IMR-90 (cell line): ENCODE results near the gene SLC66A1. TPM values are rescaled to one million over a fixed set of nuclear protein-coding genes. Genes with fewer than 3 reads are reported as not detected.

Experiments used
- ATAC-seq: fragments of 200-7000 bp; cut with Tn5 transposase; 2 replicates; pipeline ENCODE4 v1.9.1; 2020; ENCODE audit warnings: low read depth, mild to moderate bottlenecking, moderate library complexity
- BruUV-seq: library from RNA; stranded (reverse); fragments of 400-500 nt; replicated peaks from 2 replicates; lab custom pipeline; 2021; lab: Mats Ljungman, UMichigan
- CTCF ChIA-PET: fragments of 300-600 bp; formaldehyde crosslinking; extraction: SDS; loops from one replicate; lab custom pipeline; 2021; ENCODE audit warnings: antibody characterized with exemption; lab: Yijun Ruan, JAX
- POLR2A ChIA-PET: fragments of 300-600 bp; sonication (Branson Sonifier 250); formaldehyde crosslinking; loops from one replicate; lab custom pipeline; 2022; ENCODE audit warnings: antibody characterized with exemption; ENCODE audit not compliant: unreplicated experiment; lab: Charles Lee
- DNase-seq: peaks from one replicate; pipeline ENCODE4 v3.0.0; 2013
- H2AFZ ChIP-seq: replicated peaks from 2 replicates; pipeline ENCODE3; 2013; ENCODE audit warnings: low read length, mild to moderate bottlenecking; ENCODE audit not compliant: poor library complexity
- H2AK5ac ChIP-seq: 2 replicates; pipeline ENCODE4 v1.6.1; 2013; ENCODE audit warnings: low read depth, low read length, inconsistent platforms
- H2AK9ac ChIP-seq: replicated peaks from 2 replicates; pipeline ENCODE3; 2013; ENCODE audit warnings: mild to moderate bottlenecking, low read depth, low read length, moderate library complexity; ENCODE audit not compliant: poor library complexity
- H2BK120ac ChIP-seq: 2 replicates; pipeline ENCODE4 v1.6.1; 2013; ENCODE audit warnings: low read depth, low read length, inconsistent platforms
- H2BK15ac ChIP-seq: 3 replicates; pipeline ENCODE4 v1.6.1; 2013; ENCODE audit warnings: low read depth, low read length, inconsistent platforms
- H2BK20ac ChIP-seq: 2 replicates; pipeline ENCODE4 v1.6.1; 2013; ENCODE audit warnings: low read depth, mild to moderate bottlenecking, inconsistent platforms, low read length, moderate library complexity
- H2BK5ac ChIP-seq: 2 replicates; pipeline ENCODE4 v1.6.1; 2013; ENCODE audit warnings: mild to moderate bottlenecking, low read depth, low read length, inconsistent platforms; ENCODE audit not compliant: poor library complexity, severe bottlenecking
- H3K14ac ChIP-seq: replicated peaks from 2 replicates; pipeline ENCODE4 v1.6.1; 2013; ENCODE audit warnings: low read depth, low read length, inconsistent platforms
- H3K18ac ChIP-seq: 2 replicates; pipeline ENCODE4 v1.6.1; 2013; ENCODE audit warnings: low read depth, low read length, control low read depth
- H3K23ac ChIP-seq: 2 replicates; pipeline ENCODE4 v1.6.1; 2013; ENCODE audit warnings: low read depth, low read length, inconsistent platforms
- H3K27ac ChIP-seq: 2 replicates; pipeline ENCODE4 v1.5.1; 2013; ENCODE audit warnings: mild to moderate bottlenecking, control low read depth, low read length; ENCODE audit not compliant: insufficient read depth
- H3K27me3 ChIP-seq: 2 replicates; pipeline ENCODE4 v1.6.1; 2013; ENCODE audit warnings: low read length; ENCODE audit not compliant: control insufficient read depth, insufficient read depth
- H3K36me3 ChIP-seq: 2 replicates; pipeline ENCODE4 v1.6.1; 2013; ENCODE audit warnings: low read length, mixed read lengths; ENCODE audit not compliant: control insufficient read depth, insufficient read depth
- H3K4ac ChIP-seq: 2 replicates; pipeline ENCODE4 v1.6.1; 2013; ENCODE audit warnings: low read depth, low read length, inconsistent platforms
- H3K4me1 ChIP-seq: 2 replicates; pipeline ENCODE4 v1.6.1; 2013; ENCODE audit warnings: low read length, mixed read lengths; ENCODE audit not compliant: control insufficient read depth, insufficient read depth
- H3K4me2 ChIP-seq: 2 replicates; pipeline ENCODE4 v1.6.1; 2013; ENCODE audit warnings: low read depth, mild to moderate bottlenecking, control low read depth, low read length, moderate library complexity
- H3K4me3 ChIP-seq: 2 replicates; pipeline ENCODE4 v1.5.1; 2013; ENCODE audit warnings: low read depth, mild to moderate bottlenecking, control low read depth, low read length, moderate library complexity; ENCODE audit not compliant: insufficient read depth
- H3K56ac ChIP-seq: 2 replicates; pipeline ENCODE4 v1.6.1; 2013; ENCODE audit warnings: low read length, inconsistent platforms; ENCODE audit not compliant: insufficient read depth; ENCODE audit errors: extremely low read depth
- H3K79me1 ChIP-seq, 2 experiments: 2 replicates each; pipeline ENCODE4 v1.6.1; 2013; ENCODE audit warnings: low read length in 2 of 2, inconsistent platforms in 1 of 2, low read depth in 1 of 2
- H3K9ac ChIP-seq: 2 replicates; pipeline ENCODE4 v1.6.1; 2013; ENCODE audit warnings: low read depth, low read length, control low read depth
- H3K9me1 ChIP-seq: 2 replicates; pipeline ENCODE4 v1.6.1; 2013; ENCODE audit warnings: low read length, inconsistent platforms; ENCODE audit not compliant: insufficient read depth
- H3K9me3 ChIP-seq: 2 replicates; pipeline ENCODE4 v1.6.1; 2013; ENCODE audit warnings: low read length; ENCODE audit not compliant: control insufficient read depth, insufficient read depth
- H4K20me1 ChIP-seq: 2 replicates; pipeline ENCODE4 v1.6.1; 2013; ENCODE audit warnings: low read length, inconsistent platforms; ENCODE audit not compliant: insufficient read depth
- H4K5ac ChIP-seq: 2 replicates; pipeline ENCODE4 v1.6.1; 2013; ENCODE audit warnings: mild to moderate bottlenecking, low read depth, low read length, control low read depth
- H4K8ac ChIP-seq, 2 experiments: 2 replicates each; pipeline ENCODE4 v1.6.1; 2013; ENCODE audit warnings: low read depth in 2 of 2, low read length in 2 of 2, control low read depth in 1 of 2, inconsistent platforms in 1 of 2
- H4K91ac ChIP-seq: 2 replicates; pipeline ENCODE4 v1.6.1; 2013; ENCODE audit warnings: low read depth, low read length, inconsistent platforms; ENCODE audit not compliant: insufficient read depth
- BHLHE40 ChIP-seq: fragments of 150-350 bp; IDR thresholded peaks from 2 replicates; pipeline ENCODE4 v1.6.1; 2016; ENCODE audit warnings: mild to moderate bottlenecking, low read depth, low read length
- CEBPB ChIP-seq: IDR thresholded peaks from 2 replicates; pipeline ENCODE4 v1.6.1; 2012; ENCODE audit warnings: low read depth, low read length, improper control_type of control experiment
- CHD1 ChIP-seq: IDR thresholded peaks from 2 replicates; pipeline ENCODE4 v1.6.1; 2012; ENCODE audit warnings: low read depth, low read length, improper control_type of control experiment
- ELK1 ChIP-seq: fragments of 150-350 bp; IDR thresholded peaks from 2 replicates; pipeline ENCODE4 v1.6.1; 2016; ENCODE audit warnings: low read depth, mild to moderate bottlenecking, low read length, moderate library complexity, borderline replicate concordance
- FOS ChIP-seq: fragments of 150-350 bp; IDR thresholded peaks from 2 replicates; pipeline ENCODE4 v1.6.1; 2016; ENCODE audit warnings: low read depth, low read length
- MAFK ChIP-seq: IDR thresholded peaks from 2 replicates; pipeline ENCODE4 v1.6.1; 2012; ENCODE audit warnings: low read depth, low read length, improper control_type of control experiment
- MAZ ChIP-seq: IDR thresholded peaks from 2 replicates; pipeline ENCODE4 v1.6.1; 2012; ENCODE audit warnings: low read depth, mild to moderate bottlenecking, low read length, improper control_type of control experiment, moderate library complexity, borderline replicate concordance
- MXI1 ChIP-seq: IDR thresholded peaks from 2 replicates; pipeline ENCODE4 v1.6.1; 2012; ENCODE audit warnings: low read depth, mild to moderate bottlenecking, low read length, moderate library complexity, borderline replicate concordance
- NFE2L2 ChIP-seq: fragments of 150-350 bp; IDR thresholded peaks from 2 replicates; pipeline ENCODE4 v1.6.1; 2016; ENCODE audit warnings: low read depth, mild to moderate bottlenecking, low read length
- POLR2A ChIP-seq: IDR thresholded peaks from 2 replicates; pipeline ENCODE4 v1.6.1; 2012; ENCODE audit warnings: mild to moderate bottlenecking, low read depth, low read length
- RAD21 ChIP-seq: IDR thresholded peaks from 2 replicates; pipeline ENCODE4 v1.6.1; 2012; ENCODE audit warnings: low read length, improper control_type of control experiment
- RCOR1 ChIP-seq: IDR thresholded peaks from 2 replicates; pipeline ENCODE4 v1.6.1; 2012; ENCODE audit warnings: mild to moderate bottlenecking, low read length, improper control_type of control experiment; ENCODE audit not compliant: insufficient replicate concordance
- RFX5 ChIP-seq: IDR thresholded peaks from 2 replicates; pipeline ENCODE4 v1.8.0; 2012; ENCODE audit warnings: low read depth, mild to moderate bottlenecking, low read length, moderate library complexity
- SMC3 ChIP-seq: fragments of 150-350 bp; IDR thresholded peaks from 2 replicates; pipeline ENCODE4 v1.6.1; 2016; ENCODE audit warnings: low read depth, mild to moderate bottlenecking, antibody characterized with exemption, low read length, moderate library complexity
- WGBS, 2 experiments: methylation state at CpG; one replicate each; pipeline versions ENCODE4 v1.1.5 to v1.1.7; 2013; ENCODE audit warnings: missing lambda C conversion rate in 2 of 2; ENCODE audit not compliant: insufficient read length in 1 of 2; ENCODE audit errors: extremely low coverage in 2 of 2; 5-methylcytosine and 5-hydroxymethylcytosine counted together
- dilution Hi-C: fragments of 300-500 bp; cut with HindIII; formaldehyde crosslinking; loops from one replicate; pipeline ENCODE4 v1.14.3; 2018; ENCODE audit warnings: low sequenced_read_pairs; ENCODE audit not compliant: unreplicated experiment
- in situ Hi-C: fragments of 300-500 bp; cut with MboI; formaldehyde crosslinking; loops from 3 replicates; pipeline ENCODE4 v1.14.3; 2019; ENCODE audit warnings: low sequenced_read_pairs, inconsistent platforms, mixed read lengths
- intact Hi-C: fragments of 100-400 bp; cut with micrococcal nuclease; formaldehyde crosslinking; loops from 2 replicates; pipeline ENCODE4 v1.10.0; 2022
- polyA plus RNA-seq, 3 experiments: library from polyadenylated mRNA; depleted of rRNA; stranded (reverse); fragments of >200 nt; gene quantifications; 2 replicates each; pipeline ENCODE4 v1.2.3, GENCODE V29; 2012; ENCODE audit warnings: low replicate concordance in 1 of 3
- total RNA-seq: library from RNA; depleted of rRNA; stranded (reverse); fragments of >200 nt; gene quantifications from 2 replicates; pipeline ENCODE4 v1.2.3, GENCODE V29; 2012
- TF ChIP-seq, protein P1 (sequence below): conservative IDR thresholded peaks from 2 replicates; pipeline ENCODE4 v1.5.1; 2012; ENCODE audit warnings: mild to moderate bottlenecking, low read depth, low read length, improper control_type of control experiment
- TF ChIP-seq, protein P2 (sequence below): fragments of 150-350 bp; IDR thresholded peaks from 2 replicates; pipeline ENCODE4 v1.6.1; 2017; ENCODE audit warnings: mild to moderate bottlenecking, antibody characterized with exemption, low read length, low read depth

The SLC66A1 gene
- total and polyA plus RNA-seq, 2 of the 4 experiments (the other 2 are of a cell fraction) = 6.8 to 18.9 TPM

DNA sequence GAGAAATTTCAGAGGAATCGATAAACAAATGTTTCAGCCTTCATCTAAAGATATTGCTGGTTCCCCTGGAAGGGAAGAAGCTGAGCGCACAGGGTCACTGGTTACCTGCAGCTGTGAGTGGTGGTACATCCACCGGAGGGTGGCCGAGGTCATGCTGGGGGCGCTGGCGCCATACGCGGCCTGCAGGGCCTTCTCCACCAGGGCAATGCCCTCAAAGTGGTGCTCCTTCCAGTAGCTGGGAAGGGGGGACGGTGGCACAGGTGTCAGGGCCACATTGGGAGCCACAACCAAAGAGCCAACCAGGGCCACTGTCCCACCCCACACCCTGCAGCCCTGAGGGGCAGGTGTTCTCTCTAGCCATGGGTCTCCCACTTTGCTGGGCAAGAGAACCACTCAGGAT is 28.2 kb upstream of the SLC66A1 start:
- H3K27ac ChIP-seq = no peak overlapping the region
- H2BK120ac ChIP-seq = no peak overlapping the region
- H4K20me1 ChIP-seq = no peaks in the 10 kb centered on the region
- no peaks in the 10 kb centered on the region for H3K9me3 ChIP-seq
- WGBS, 2 experiments = 83% methylated on average over 1 of the region's 9 CpGs; no CpG with 5 or more reads in 1 of the 2 experiments
- peaks cover 3% of the 10 kb centered on the region for H3K36me3 ChIP-seq
- no peak overlapping the region for H4K8ac ChIP-seq
- H3K14ac ChIP-seq = no peak overlapping the region
- no peaks in the 10 kb centered on the region for H3K27me3 ChIP-seq
- ChIA-PET POLR2A (no interaction called here), CTCF (interaction anchor here (0.7 kb wide), 1 partner anchor 357 kb away, joined by 7 read pairs; no protein-coding TSS in a partner anchor)
- H3K4me3 ChIP-seq = no peak overlapping the region
- H3K18ac ChIP-seq = no peak overlapping the region
- no TSS peak for BruUV-seq
- no peak for ATAC-seq
- TF ChIP-seq MAFK (no peak), POLR2A (no peak), SMC3 (no peak), BHLHE40 (no peak), ELK1 (no peak), MXI1 (no peak), CEBPB (no peak), MAZ (no peak), RAD21 (no peak), NFE2L2 (no peak), RCOR1 (no peak), RFX5 (no peak), CHD1 (no peak), FOS (no peak)
- TF ChIP-seq, protein P1, sequence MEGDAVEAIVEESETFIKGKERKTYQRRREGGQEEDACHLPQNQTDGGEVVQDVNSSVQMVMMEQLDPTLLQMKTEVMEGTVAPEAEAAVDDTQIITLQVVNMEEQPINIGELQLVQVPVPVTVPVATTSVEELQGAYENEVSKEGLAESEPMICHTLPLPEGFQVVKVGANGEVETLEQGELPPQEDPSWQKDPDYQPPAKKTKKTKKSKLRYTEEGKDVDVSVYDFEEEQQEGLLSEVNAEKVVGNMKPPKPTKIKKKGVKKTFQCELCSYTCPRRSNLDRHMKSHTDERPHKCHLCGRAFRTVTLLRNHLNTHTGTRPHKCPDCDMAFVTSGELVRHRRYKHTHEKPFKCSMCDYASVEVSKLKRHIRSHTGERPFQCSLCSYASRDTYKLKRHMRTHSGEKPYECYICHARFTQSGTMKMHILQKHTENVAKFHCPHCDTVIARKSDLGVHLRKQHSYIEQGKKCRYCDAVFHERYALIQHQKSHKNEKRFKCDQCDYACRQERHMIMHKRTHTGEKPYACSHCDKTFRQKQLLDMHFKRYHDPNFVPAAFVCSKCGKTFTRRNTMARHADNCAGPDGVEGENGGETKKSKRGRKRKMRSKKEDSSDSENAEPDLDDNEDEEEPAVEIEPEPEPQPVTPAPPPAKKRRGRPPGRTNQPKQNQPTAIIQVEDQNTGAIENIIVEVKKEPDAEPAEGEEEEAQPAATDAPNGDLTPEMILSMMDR = no peak
- TF ChIP-seq, protein P2, sequence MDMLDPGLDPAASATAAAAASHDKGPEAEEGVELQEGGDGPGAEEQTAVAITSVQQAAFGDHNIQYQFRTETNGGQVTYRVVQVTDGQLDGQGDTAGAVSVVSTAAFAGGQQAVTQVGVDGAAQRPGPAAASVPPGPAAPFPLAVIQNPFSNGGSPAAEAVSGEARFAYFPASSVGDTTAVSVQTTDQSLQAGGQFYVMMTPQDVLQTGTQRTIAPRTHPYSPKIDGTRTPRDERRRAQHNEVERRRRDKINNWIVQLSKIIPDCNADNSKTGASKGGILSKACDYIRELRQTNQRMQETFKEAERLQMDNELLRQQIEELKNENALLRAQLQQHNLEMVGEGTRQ = no peak
- H3K79me1 ChIP-seq = no peaks in the 10 kb centered on the region; a peak in 1 of 4 replicates
- H3K56ac ChIP-seq = no peak overlapping the region
- no peak overlapping the region for H3K4me2 ChIP-seq
- no peak overlapping the region for H2AFZ ChIP-seq
- H2BK20ac ChIP-seq = no peak overlapping the region
- in situ Hi-C loops (no loop called here), intact Hi-C loops (no loop called here), dilution Hi-C loops (no loop called here)
- H3K9me1 ChIP-seq = no peaks in the 10 kb centered on the region
- H2BK15ac ChIP-seq = no peak overlapping the region
- DNase-seq = no peak
- H2AK5ac ChIP-seq = no peak overlapping the region
- H3K23ac ChIP-seq = no peak overlapping the region
- peaks cover 2% of the 10 kb centered on the region; the same call in 1 of the 2 replicates for H3K4me1 ChIP-seq
- H4K5ac ChIP-seq = no peak overlapping the region
- no peak overlapping the region for H3K9ac ChIP-seq
- no peak overlapping the region for H4K91ac ChIP-seq
- H3K4ac ChIP-seq = no peak overlapping the region
- H2BK5ac ChIP-seq = no peak overlapping the region
- H2AK9ac ChIP-seq = no peak overlapping the region
